GM23338 (cell line): ENCODE results near the gene STK39. TPM values are rescaled to one million over a fixed set of nuclear protein-coding genes. Genes with fewer than 3 reads are reported as not detected.

Experiments
- ATAC-seq: fragments of 200-7000 bp; cut with Tn5 transposase; 3 replicates; pipeline ENCODE4 v1.9.1; 2020
- DNase-seq: peaks from one replicate; pipeline ENCODE4 v3.0.0-alpha.2; 2015; ENCODE audit warnings: low spot score
- H2AFZ ChIP-seq: fragments of 200-600 bp; sonication (generic); 2 replicates; pipeline ENCODE4 v1.8.0; 2016; ENCODE audit warnings: antibody characterized with exemption, mild to moderate bottlenecking, moderate library complexity
- H3F3A ChIP-seq: fragments of 200-600 bp; sonication (generic); replicated peaks from 2 replicates; pipeline ENCODE4 v1.8.0; 2017; ENCODE audit warnings: antibody characterized with exemption, mixed run types, low read depth
- H3K27ac ChIP-seq: fragments of 200-600 bp; sonication (generic); 2 replicates; pipeline ENCODE4 v1.6.1; 2016; ENCODE audit warnings: low read depth
- H3K27me3 ChIP-seq: fragments of 200-600 bp; sonication (generic); 2 replicates; pipeline ENCODE4 v1.8.0; 2016; ENCODE audit warnings: mild to moderate bottlenecking, mixed run types, moderate library complexity; ENCODE audit not compliant: insufficient read depth
- H3K36me3 ChIP-seq: fragments of 200-600 bp; sonication (generic); 2 replicates; pipeline ENCODE4 v1.8.0; 2016; ENCODE audit warnings: mild to moderate bottlenecking; ENCODE audit not compliant: insufficient read depth
- H3K4me1 ChIP-seq: fragments of 200-600 bp; sonication (generic); 2 replicates; pipeline ENCODE4 v1.8.0; 2016; ENCODE audit warnings: mild to moderate bottlenecking, moderate library complexity; ENCODE audit not compliant: insufficient read depth
- H3K4me2 ChIP-seq: fragments of 200-600 bp; sonication (generic); 2 replicates; pipeline ENCODE4 v1.7.1; 2017; ENCODE audit warnings: mixed run types
- H3K4me3 ChIP-seq: fragments of 200-600 bp; sonication (generic); 2 replicates; pipeline ENCODE4 v1.6.1; 2016; ENCODE audit warnings: mixed run types
- H3K79me2 ChIP-seq: fragments of 200-600 bp; sonication (generic); replicated peaks from 2 replicates; pipeline ENCODE4 v1.8.0; 2017; ENCODE audit warnings: mild to moderate bottlenecking; ENCODE audit not compliant: insufficient read depth
- H3K9me2 ChIP-seq: fragments of 200-600 bp; sonication (generic); 2 replicates; pipeline ENCODE4 v1.8.0; 2017; ENCODE audit not compliant: insufficient read depth
- H4K20me1 ChIP-seq: fragments of 200-600 bp; sonication (generic); replicated peaks from 2 replicates; pipeline ENCODE4 v1.8.0; 2017; ENCODE audit warnings: mild to moderate bottlenecking; ENCODE audit not compliant: insufficient read depth
- H3K27ac Mint-ChIP-seq: 2 replicates; pipeline ENCODE4 v1.8.0; 2020; ENCODE audit warnings: inconsistent platforms, mild to moderate bottlenecking, moderate library complexity, mixed read lengths
- H3K27me3 Mint-ChIP-seq: 3 replicates; pipeline ENCODE4 v1.8.0; 2022; ENCODE audit warnings: low read depth, mild to moderate bottlenecking, moderate library complexity, mixed read lengths, inconsistent platforms; ENCODE audit not compliant: insufficient read depth, poor library complexity
- H3K36me3 Mint-ChIP-seq: 3 replicates; pipeline ENCODE4 v1.8.0; 2021; ENCODE audit warnings: low read depth, mild to moderate bottlenecking, inconsistent platforms, moderate library complexity, mixed read lengths
- H3K4me1 Mint-ChIP-seq: 3 replicates; pipeline ENCODE4 v1.8.0; 2020; ENCODE audit warnings: mild to moderate bottlenecking, inconsistent platforms, mixed read lengths
- H3K4me3 Mint-ChIP-seq: 3 replicates; pipeline ENCODE4 v1.8.0; 2021; ENCODE audit warnings: moderate library complexity, mild to moderate bottlenecking, inconsistent platforms, mixed read lengths
- H3K9me3 Mint-ChIP-seq: 3 replicates; pipeline ENCODE4 v1.8.0; 2020; ENCODE audit warnings: moderate library complexity, mild to moderate bottlenecking, inconsistent platforms, mixed read lengths
- CREB1 ChIP-seq: fragments of 250-450 bp; sonication (Bioruptor Pico); IDR thresholded peaks from 2 replicates; pipeline ENCODE4 v1.5.0; 2020; ENCODE audit warnings: low read depth, mild to moderate bottlenecking, moderate library complexity
- CTCF ChIP-seq, 2 experiments: fragments of 200-600 bp in 1 of 2; sonication (generic) in 1 of 2; conservative IDR thresholded peaks; 2 replicates each; pipeline versions ENCODE4 v1.5.1 to v1.6.1; 2016 to 2017; ENCODE audit warnings: antibody characterized with exemption in 2 of 2, low read depth in 2 of 2, mild to moderate bottlenecking in 2 of 2, moderate library complexity in 1 of 2
- ETS1 ChIP-seq: IDR thresholded peaks from 2 replicates; pipeline ENCODE4 v1.6.1; 2016; ENCODE audit warnings: antibody characterized with exemption
- EZH2 ChIP-seq: fragments of 200-600 bp; sonication (generic); IDR thresholded peaks from one replicate; pipeline ENCODE4 v1.8.0; 2017; ENCODE audit warnings: antibody characterized with exemption, mild to moderate bottlenecking, low read depth; ENCODE audit not compliant: unreplicated experiment
- EZH2phosphoT487 ChIP-seq: fragments of 200-600 bp; sonication (generic); IDR thresholded peaks from one replicate; pipeline ENCODE4 v1.8.1; 2018; ENCODE audit warnings: antibody characterized with exemption; ENCODE audit not compliant: unreplicated experiment
- JUNB ChIP-seq: IDR thresholded peaks from one replicate; pipeline ENCODE4 v1.6.1; 2016; ENCODE audit warnings: antibody characterized with exemption; ENCODE audit not compliant: unreplicated experiment
- NANOG ChIP-seq: IDR thresholded peaks from 2 replicates; pipeline ENCODE4 v1.6.1; 2016; ENCODE audit warnings: antibody characterized with exemption, borderline replicate concordance
- POLR2AphosphoS5 ChIP-seq: IDR thresholded peaks from 2 replicates; pipeline ENCODE4 v1.6.1; 2016; ENCODE audit warnings: antibody characterized with exemption, low read depth
- REST ChIP-seq: IDR thresholded peaks from one replicate; pipeline ENCODE4 v1.6.1; 2018; ENCODE audit warnings: antibody characterized with exemption; ENCODE audit not compliant: unreplicated experiment
- STAT1 ChIP-seq: IDR thresholded peaks from one replicate; pipeline ENCODE4 v1.6.1; 2016; ENCODE audit warnings: antibody characterized with exemption; ENCODE audit not compliant: unreplicated experiment
- ZNF114 ChIP-seq: fragments of 250-450 bp; sonication (Bioruptor Pico); IDR thresholded peaks from 2 replicates; pipeline ENCODE4 v1.5.0; 2020; ENCODE audit warnings: mild to moderate bottlenecking, moderate library complexity
- ZNF331 ChIP-seq: fragments of 250-450 bp; sonication (Bioruptor Pico); IDR thresholded peaks from 2 replicates; pipeline ENCODE4 v1.5.0; 2020; ENCODE audit warnings: low read depth, mild to moderate bottlenecking, moderate library complexity
- ZNF462 ChIP-seq: fragments of 250-450 bp; sonication (Bioruptor Pico); IDR thresholded peaks from 2 replicates; pipeline ENCODE4 v1.5.0; 2020; ENCODE audit warnings: mild to moderate bottlenecking, moderate library complexity
- polyA plus RNA-seq: library from polyadenylated mRNA; unstranded; fragments of >200 nt; fragmentation: Nextera tagmentation; extraction: Ambion mirVana; gene quantifications from 2 replicates; pipeline ENCODE4 v1.2.1, GENCODE V29; 2016
- total RNA-seq: library from RNA; depleted of rRNA; stranded (reverse); fragments of >200 nt; shearing (Covaris generic); gene quantifications from 2 replicates; pipeline ENCODE4 v1.2.3, GENCODE V29; 2014

The STK39 gene
- total and polyA plus RNA-seq, 2 experiments from 2014 or later, result 9.5 to 16.9 TPM

GRCh38 chr2:167908786-167909185, 338.6 kb downstream of the STK39 start:
- H3K27ac ChIP-seq, result no peak overlapping the region
- H3K4me2 ChIP-seq, result no peak overlapping the region
- no peak overlapping the region for H3K4me3 ChIP-seq
- Mint-ChIP-seq H3K27me3 (peaks cover 2% of the 10 kb centered on the region), H3K36me3 (no peaks in the 10 kb centered on the region), H3K4me1 (no peaks in the 10 kb centered on the region), H3K9me3 (no peaks in the 10 kb centered on the region), H3K27ac (no peak overlapping the region), H3K4me3 (no peak overlapping the region)
- H3K27me3 ChIP-seq, result no peaks in the 10 kb centered on the region
- H3K36me3 ChIP-seq, result no peaks in the 10 kb centered on the region
- no peak overlapping the region for H2AFZ ChIP-seq
- no peaks in the 10 kb centered on the region; the same call in 1 of the 2 replicates for H3K9me2 ChIP-seq
- no peaks in the 10 kb centered on the region for H3F3A ChIP-seq
- DNase-seq (no peak), ATAC-seq (no peak)
- TF ChIP-seq CREB1 (CRISPR knock-in tag) (no peak), EZH2 (no peak), POLR2AphosphoS5 (no peak), JUNB (no peak), ZNF114 (no peak), ZNF331 (CRISPR knock-in tag) (no peak), REST (no peak), ETS1 (no peak), CTCF (conservative IDR thresholded peaks at IDR 0.05; ENCODE audit: low read depth in 2 of 2) (no peak), ZNF462 (no peak), NANOG (no peak), STAT1 (no peak), EZH2phosphoT487 (no peak)
- no peaks in the 10 kb centered on the region for H4K20me1 ChIP-seq
- no peaks in the 10 kb centered on the region for H3K4me1 ChIP-seq
- no peaks in the 10 kb centered on the region for H3K79me2 ChIP-seq
